IPS-18a (cell line): ENCODE measurements around the gene AMN1.

Experiments
- H3K27ac ChIP-seq: one replicate; pipeline ENCODE4 v1.5.1; 2013; ENCODE audit warnings: low read length
- H3K27me3 ChIP-seq: one replicate; pipeline ENCODE4 v1.6.1; 2013; ENCODE audit warnings: mild to moderate bottlenecking, low read length; ENCODE audit not compliant: control insufficient read depth, insufficient read depth
- H3K36me3 ChIP-seq: one replicate; pipeline ENCODE4 v1.6.1; 2013; ENCODE audit warnings: low read depth, low read length; ENCODE audit not compliant: control insufficient read depth
- H3K4me1 ChIP-seq: one replicate; pipeline ENCODE4 v1.6.1; 2013; ENCODE audit warnings: low read depth, low read length; ENCODE audit not compliant: control insufficient read depth
- H3K4me3 ChIP-seq: one replicate; pipeline ENCODE4 v1.5.1; 2013; ENCODE audit warnings: low read length
- H3K9ac ChIP-seq: one replicate; pipeline ENCODE4 v1.6.1; 2013; ENCODE audit warnings: mild to moderate bottlenecking, low read length, moderate library complexity
- H3K9me3 ChIP-seq: one replicate; pipeline ENCODE4 v1.6.1; 2013; ENCODE audit warnings: low read depth, low read length; ENCODE audit not compliant: control insufficient read depth

AMN1 gene

DNA sequence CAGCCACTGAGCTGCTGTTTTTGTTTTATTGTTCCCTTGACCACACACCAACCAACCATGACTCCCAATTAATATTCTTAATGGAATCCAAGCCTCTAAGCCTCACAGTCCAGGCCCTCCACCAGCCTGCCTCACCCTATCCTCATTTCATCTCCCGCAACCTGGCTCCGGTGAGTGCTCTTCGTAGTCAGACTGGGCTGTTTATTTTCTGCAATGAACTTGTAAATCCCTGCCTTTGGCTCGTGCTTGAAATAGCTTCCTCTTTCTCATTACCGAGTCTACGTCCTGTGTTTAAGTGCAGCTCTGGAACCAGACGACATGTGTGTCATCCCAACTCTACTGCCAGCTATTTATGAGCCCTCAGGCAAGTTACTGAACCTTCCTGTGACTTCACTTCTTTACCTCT lies 81.7 kb downstream of the AMN1 start:
- Histone ChIP-seq H3K27ac (no peak overlapping the region), H3K36me3 (no peaks in the 10 kb centered on the region), H3K9ac (no peak overlapping the region), H3K4me3 (no peak overlapping the region), H3K27me3 (no peaks in the 10 kb centered on the region), H3K4me1 (no peaks in the 10 kb centered on the region), H3K9me3 (no peaks in the 10 kb centered on the region)

DNA sequence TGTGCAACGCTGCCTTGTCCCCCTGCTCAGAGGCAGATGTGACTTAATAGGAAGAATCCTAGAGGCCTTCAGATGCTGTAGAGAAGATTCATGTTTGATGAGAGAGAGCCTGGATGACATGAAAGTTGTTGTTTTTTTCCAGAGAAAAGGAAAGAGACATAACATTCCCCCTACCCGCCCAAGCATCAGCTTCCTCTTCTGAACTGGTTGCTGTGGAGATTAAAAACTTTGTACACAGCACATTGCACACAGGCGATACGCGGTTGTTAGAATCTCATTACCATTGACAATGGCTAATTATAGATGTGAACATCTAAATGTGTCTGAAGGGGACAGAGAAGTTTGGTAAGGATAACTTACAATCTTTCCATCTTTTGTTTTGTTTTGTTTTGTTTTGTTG lies 82.9 kb downstream of the AMN1 start:
- Histone ChIP-seq H3K4me3 (no peak overlapping the region), H3K36me3 (no peaks in the 10 kb centered on the region), H3K4me1 (no peaks in the 10 kb centered on the region), H3K27ac (no peak overlapping the region), H3K9me3 (no peaks in the 10 kb centered on the region), H3K9ac (no peak overlapping the region), H3K27me3 (no peaks in the 10 kb centered on the region)

DNA sequence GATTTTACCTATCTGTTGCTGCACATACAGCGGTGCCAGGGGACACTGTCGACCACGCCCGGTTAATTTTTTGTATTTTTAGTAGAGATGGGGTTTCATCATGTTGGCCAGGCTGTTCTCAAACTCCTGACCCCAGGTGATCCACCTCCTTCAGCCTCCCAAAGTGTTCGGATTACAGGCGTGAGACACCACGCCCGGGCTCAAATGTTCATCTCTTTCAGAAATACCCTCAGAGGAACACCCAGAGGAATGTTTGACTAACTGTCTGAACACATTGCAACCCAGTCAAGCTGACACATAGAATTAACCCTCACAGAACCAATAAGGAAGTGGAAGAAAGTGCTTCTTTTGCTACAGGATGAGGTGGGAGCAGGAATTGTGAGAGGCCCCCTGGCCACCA lies 84.3 kb downstream of the AMN1 start:
- H3K4me3 ChIP-seq, result no peak overlapping the region
- H3K27me3 ChIP-seq, result no peaks in the 10 kb centered on the region
- H3K9ac ChIP-seq, result no peak overlapping the region
- H3K36me3 ChIP-seq, result no peaks in the 10 kb centered on the region
- no peaks in the 10 kb centered on the region for H3K4me1 ChIP-seq
- no peaks in the 10 kb centered on the region for H3K9me3 ChIP-seq
- H3K27ac ChIP-seq, result no peak overlapping the region

DNA sequence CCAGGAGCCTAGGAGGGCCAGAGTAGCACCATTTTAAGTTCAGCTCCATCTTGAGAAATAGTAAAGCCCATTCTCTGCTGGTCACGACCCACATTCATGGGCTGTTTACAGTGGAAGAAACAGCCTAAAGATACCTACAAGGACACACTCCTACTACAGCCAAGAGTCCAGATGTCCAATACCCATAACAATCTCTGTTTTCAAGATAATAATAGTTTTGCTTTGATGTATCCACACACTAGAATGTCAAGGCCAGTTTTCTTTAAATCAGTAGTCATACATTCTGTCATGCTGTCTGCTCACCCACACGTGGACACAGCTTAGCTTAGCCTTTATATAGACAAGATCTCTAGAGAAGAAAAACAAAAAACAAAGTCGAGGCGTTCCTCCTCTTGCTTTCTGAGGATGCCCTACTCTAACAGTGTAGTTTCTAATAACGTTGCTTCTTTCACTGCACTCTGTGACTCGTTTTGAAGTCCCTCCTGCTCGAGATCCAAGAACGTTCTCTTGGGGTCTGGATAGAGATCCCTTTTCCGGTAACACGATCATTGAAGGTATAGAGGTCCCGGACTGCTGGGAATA lies 87.2 kb downstream of the AMN1 start:
- H3K4me1 ChIP-seq, result no peaks in the 10 kb centered on the region
- no peak overlapping the region for H3K9ac ChIP-seq
- no peaks in the 10 kb centered on the region for H3K9me3 ChIP-seq
- no peaks in the 10 kb centered on the region for H3K36me3 ChIP-seq
- no peak overlapping the region for H3K27ac ChIP-seq
- H3K4me3 ChIP-seq, result no peak overlapping the region
- H3K27me3 ChIP-seq, result no peaks in the 10 kb centered on the region

DNA sequence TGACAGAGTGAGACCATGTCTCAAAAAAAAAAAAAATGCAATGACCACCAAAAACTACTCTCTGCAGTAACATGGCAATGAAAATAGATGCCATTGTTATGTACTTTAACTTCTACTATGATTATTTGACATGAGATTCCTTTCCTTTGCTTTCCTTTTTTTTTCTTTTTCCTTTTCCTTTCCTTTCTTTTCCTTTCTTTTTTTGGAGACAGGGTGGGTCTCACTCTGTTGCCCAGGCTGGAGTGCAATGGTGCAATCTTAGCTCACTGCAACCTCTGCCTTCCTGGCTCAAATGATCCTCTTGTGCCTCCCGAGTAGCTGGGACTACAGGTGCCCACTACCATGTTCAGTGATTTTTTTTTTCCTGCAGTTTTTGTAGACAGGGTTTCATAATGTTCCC lies 94.2 kb downstream of the AMN1 start:
- Histone ChIP-seq H3K9me3 (no peaks in the 10 kb centered on the region), H3K9ac (no peak overlapping the region), H3K4me3 (no peak overlapping the region), H3K36me3 (no peaks in the 10 kb centered on the region), H3K27ac (no peak overlapping the region), H3K4me1 (no peaks in the 10 kb centered on the region), H3K27me3 (no peaks in the 10 kb centered on the region)

DNA sequence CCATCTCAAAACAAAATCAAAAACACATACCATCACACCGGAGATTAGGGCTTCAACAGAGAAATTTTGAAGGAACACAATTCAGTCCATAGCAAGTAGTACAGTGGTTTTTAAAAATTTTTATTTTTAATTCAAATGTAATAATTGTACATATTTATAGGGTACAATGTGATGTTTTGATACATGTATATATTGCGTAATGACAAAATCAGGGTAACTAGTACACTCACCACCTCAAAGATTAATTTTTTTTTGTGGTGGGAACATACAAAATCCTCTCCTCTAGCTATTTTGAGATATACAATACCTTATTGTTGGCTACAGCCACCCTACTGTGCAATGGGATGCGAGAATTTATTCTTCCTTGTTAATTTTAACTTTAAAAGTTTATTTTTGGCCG lies 95.4 kb downstream of the AMN1 start:
- H3K9ac ChIP-seq, result no peak overlapping the region
- H3K27me3 ChIP-seq, result no peaks in the 10 kb centered on the region
- no peak overlapping the region for H3K27ac ChIP-seq
- H3K4me1 ChIP-seq, result no peaks in the 10 kb centered on the region
- H3K4me3 ChIP-seq, result no peak overlapping the region
- H3K36me3 ChIP-seq, result no peaks in the 10 kb centered on the region
- H3K9me3 ChIP-seq, result no peaks in the 10 kb centered on the region

DNA sequence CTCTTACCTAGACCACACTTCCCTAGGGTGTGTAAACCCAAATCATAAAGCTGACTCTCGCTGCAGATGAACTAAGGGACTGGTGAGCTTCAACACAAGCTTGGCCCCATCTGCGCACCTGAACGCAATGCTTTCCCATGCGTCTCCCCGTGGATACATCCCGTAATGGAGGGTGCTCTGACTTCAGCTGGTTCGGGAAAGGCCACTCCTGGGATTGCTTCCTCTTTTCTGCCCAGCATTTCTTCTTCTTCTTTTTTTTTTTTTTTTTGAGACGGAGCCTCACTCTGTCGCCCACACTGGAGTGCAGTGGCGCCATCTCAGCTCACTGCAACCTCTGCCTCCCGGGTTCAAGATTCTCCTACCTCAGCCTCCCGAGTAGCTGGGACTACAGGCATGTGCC lies 97.0 kb downstream of the AMN1 start:
- Histone ChIP-seq H3K4me3 (no peak overlapping the region), H3K9me3 (no peaks in the 10 kb centered on the region), H3K27ac (no peak overlapping the region), H3K4me1 (no peaks in the 10 kb centered on the region), H3K9ac (no peak overlapping the region), H3K36me3 (no peaks in the 10 kb centered on the region), H3K27me3 (no peaks in the 10 kb centered on the region)

DNA sequence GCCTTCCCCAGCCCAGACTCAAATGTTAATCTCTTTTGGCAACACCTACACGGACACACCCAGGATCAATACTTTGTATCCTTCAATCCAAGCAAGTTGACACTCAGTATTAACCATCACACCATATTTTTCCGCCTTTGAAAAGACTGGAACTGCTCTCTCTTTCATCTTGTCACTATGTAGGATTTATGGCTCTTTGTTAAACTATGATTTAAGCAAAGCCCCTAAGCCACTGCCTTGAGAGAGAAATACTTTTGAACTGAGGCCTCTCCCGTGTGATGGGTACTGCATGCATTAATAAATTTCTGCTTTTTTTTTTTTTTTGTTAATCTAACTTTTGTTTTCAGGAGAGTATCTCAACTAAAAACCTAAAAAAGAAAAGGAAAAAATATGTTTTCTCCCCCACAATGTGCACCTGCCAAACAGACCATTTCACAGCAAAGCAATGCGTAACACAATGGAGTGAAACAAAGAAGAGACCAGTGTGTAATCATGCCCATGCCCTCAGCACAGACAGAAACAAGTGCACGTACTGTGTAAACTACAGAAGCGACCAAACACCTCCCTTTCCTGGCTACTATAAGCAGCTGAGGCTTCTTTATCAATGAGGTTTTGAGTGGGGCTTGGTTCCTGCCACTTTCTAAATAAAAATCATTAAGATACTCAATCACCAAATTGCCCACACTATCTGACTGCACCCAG lies 97.6 kb downstream of the AMN1 start:
- Histone ChIP-seq H3K4me3 (no peak overlapping the region), H3K27ac (no peak overlapping the region), H3K27me3 (no peaks in the 10 kb centered on the region), H3K9me3 (no peaks in the 10 kb centered on the region), H3K9ac (no peak overlapping the region), H3K4me1 (no peaks in the 10 kb centered on the region), H3K36me3 (no peaks in the 10 kb centered on the region)

DNA sequence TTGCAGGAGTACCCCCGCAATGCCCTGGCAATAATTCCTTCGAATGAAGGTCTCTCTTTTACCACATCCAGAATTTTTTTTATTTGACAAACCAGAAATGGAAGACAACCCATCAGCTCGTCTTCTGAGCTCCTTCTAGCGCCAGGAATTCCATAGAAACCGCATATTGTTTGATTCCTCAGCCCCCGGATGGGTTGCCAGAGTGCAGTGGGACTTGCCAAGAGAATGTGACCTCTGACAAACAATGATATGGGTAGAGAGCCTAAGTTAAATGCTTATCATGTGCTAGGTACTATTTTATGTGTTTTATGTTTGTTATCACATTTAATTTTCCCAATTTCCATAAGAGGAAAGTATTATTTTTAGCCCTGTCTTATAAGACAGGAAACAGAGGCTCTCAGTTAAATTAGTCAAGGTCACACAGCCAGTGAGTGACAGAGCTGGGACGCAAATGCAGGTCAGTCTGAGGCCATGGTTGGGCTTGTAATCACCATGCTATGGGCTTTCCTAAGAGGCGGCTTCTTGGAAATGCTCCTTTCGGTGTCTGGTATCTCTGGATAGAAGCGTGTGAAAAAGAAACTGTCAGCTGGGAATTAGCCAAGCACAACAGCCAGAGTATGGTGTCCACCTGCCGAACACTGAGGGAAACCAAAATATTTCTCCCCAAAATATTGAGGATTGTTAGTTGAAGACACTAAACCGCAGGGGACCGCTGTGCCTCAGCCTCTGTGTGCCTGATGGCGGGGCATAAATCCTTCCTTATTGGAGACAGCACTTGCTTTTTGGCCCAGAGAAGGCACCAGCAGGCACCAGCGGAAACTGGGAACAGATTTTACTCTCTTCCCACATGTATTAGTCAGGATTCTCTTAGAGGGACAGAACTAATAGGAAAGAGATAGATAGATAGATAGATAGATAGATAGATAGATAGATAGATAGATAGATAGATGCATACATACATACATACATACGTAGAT lies 98.8 kb downstream of the AMN1 start:
- Histone ChIP-seq H3K4me1 (no peaks in the 10 kb centered on the region), H3K9ac (no peak overlapping the region), H3K27ac (no peak overlapping the region), H3K4me3 (no peak overlapping the region), H3K36me3 (no peaks in the 10 kb centered on the region), H3K27me3 (no peaks in the 10 kb centered on the region), H3K9me3 (no peaks in the 10 kb centered on the region)

DNA sequence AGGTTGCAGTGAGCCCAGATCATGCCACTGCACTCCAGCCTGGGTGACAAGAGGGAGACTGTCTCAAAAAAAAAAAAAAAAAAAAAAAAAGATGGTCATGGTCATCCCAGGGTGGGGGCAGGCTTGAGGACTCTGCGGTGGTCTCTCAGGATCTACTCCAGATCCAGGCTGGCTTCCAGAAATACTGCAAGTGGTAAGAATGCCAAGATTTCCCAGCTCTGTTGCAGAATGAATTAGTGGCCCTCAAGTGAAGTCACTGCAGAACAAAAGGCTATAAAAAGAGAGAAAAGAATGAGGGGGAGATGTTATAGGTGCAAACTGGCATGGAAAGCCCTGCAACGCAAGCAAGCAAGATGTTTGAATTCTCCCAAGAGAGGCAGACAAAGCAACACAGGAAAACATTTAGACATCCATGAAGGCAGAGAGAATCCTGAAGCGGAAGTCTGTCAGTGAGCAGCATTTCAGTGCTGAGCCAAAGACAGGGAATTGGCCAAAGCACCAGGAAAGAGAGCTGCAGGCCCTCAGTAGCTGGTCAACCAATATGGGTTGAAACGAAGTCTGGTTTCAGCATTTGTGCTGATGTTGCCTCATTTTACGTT lies 101.3 kb downstream of the AMN1 start:
- Histone ChIP-seq H3K27ac (no peak overlapping the region), H3K27me3 (no peaks in the 10 kb centered on the region), H3K9ac (no peak overlapping the region), H3K36me3 (no peaks in the 10 kb centered on the region), H3K4me1 (no peaks in the 10 kb centered on the region), H3K4me3 (no peak overlapping the region), H3K9me3 (no peaks in the 10 kb centered on the region)

DNA sequence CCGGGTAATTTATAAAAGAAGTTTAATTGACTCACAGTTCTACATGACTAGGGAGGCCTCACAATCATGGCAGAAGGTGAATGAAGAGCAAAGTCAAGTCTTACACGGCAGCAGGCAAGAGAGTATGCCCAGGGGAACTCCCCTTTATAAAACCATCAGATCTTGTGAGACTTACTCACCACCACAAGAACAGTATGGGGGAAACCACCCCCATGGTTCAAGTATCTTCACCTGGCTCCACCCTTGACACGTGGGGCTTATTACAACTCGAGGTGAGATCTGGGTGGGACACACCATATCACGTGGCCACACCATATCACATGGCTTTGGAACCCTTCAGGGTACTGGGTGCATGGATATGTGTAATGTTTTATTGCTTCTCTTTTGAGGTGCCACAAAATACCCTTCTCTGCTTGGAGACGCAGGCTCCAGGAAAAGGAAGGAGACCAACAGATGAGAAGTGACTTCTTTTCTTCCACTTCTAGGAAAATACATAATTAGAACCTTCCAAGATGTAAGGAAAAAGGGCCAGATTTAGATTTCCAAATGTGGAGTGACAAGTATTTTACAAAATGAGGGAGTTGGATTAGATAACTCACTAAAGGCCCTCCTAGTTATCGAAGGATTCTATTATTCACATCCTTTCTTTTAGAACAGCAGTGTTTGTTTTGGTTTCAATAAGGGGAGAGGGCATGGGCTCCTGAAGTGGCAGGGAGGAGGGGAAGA lies 102.4 kb downstream of the AMN1 start:
- Histone ChIP-seq H3K27ac (no peak overlapping the region), H3K9me3 (no peaks in the 10 kb centered on the region)

More for the DNA sequence above, 102.4 kb downstream of the AMN1 start:
- no peaks in the 10 kb centered on the region for H3K36me3 ChIP-seq
- H3K4me1 ChIP-seq, result no peaks in the 10 kb centered on the region
- no peak overlapping the region for H3K4me3 ChIP-seq
- H3K27me3 ChIP-seq, result no peaks in the 10 kb centered on the region
- no peak overlapping the region for H3K9ac ChIP-seq
